Uterus (tissue), 4 donors: Measurements from ENCODE around the gene FGF9. TPM values are rescaled to one million over a fixed set of nuclear protein-coding genes. Genes with fewer than 3 reads are reported as not detected.

Experiments
- DNase-seq, 2 donors: peaks; one replicate each; pipeline ENCODE4 v3.0.0-alpha.2; 2019 to 2020
- H3K27ac ChIP-seq, 2 donors: fragments of 200-600 bp; sonication (generic); 1 replicate in 1 of 2; 2 replicates in 1 of 2; pipeline ENCODE4 v1.5.1; 2016 to 2018
- H3K27me3 ChIP-seq, 2 donors: fragments of 200-600 bp; sonication (generic); one replicate each; pipeline ENCODE4 v1.5.1; 2018 to 2019; ENCODE audit warnings: control low read depth in 1 of 2
- H3K36me3 ChIP-seq, 2 donors: fragments of 200-600 bp; sonication (generic); one replicate each; pipeline ENCODE4 v1.5.1; 2019; ENCODE audit warnings: control low read depth in 1 of 2
- H3K4me1 ChIP-seq, 2 donors: fragments of 200-600 bp; sonication (generic); one replicate each; pipeline ENCODE4 v1.5.1; 2018 to 2019; ENCODE audit warnings: control low read depth in 1 of 2
- H3K4me3 ChIP-seq, 2 donors: fragments of 200-600 bp; sonication (generic); 1 replicate in 1 of 2; 2 replicates in 1 of 2; pipeline ENCODE4 v1.5.1; 2018 to 2019; ENCODE audit warnings: mild to moderate bottlenecking in 1 of 2
- H3K9me3 ChIP-seq, 2 donors: fragments of 200-600 bp; sonication (generic); one replicate each; pipeline ENCODE4 v1.5.1; 2019; ENCODE audit warnings: control low read depth in 1 of 2
- POLR2A ChIP-seq, 2 donors: fragments of 450-650 bp; IDR thresholded peaks; one replicate each; pipeline ENCODE4 v1.6.1; 2016; ENCODE audit warnings: antibody characterized with exemption in 2 of 2, mild to moderate bottlenecking in 1 of 2, moderate library complexity in 1 of 2
- intact Hi-C: fragments of 100-400 bp; cut with DNase I; formaldehyde crosslinking; loops from one replicate; pipeline ENCODE4 v1.15.1; 2023; ENCODE audit warnings: low total_unique reads
- total RNA-seq, 4 donors: library from RNA; depleted of rRNA in 3 of 4; stranded (reverse); fragments of >200 nt in 3 of 4; gene quantifications; one replicate each; pipeline versions ENCODE4 v1.1.0 to v1.2.4, GENCODE V29; 2014 to 2023
- TF ChIP-seq, protein P1 (sequence below), 4 experiments: fragments of 200-600 bp in 2 of 4; fragments of 450-650 bp in 2 of 4; sonication (generic) in 2 of 4; IDR thresholded peaks; one replicate each; pipeline ENCODE4 v1.5.1; 2016 to 2019; ENCODE audit warnings: antibody characterized with exemption in 4 of 4, mild to moderate bottlenecking in 2 of 4, moderate library complexity in 1 of 4
- donor health status: DM: yes; HTN: yes; CAD: no.

Gene FGF9
- total RNA-seq, 4 donors from 2014 or later: 0.51 to 30.7 (median 0.83) TPM

DNA sequence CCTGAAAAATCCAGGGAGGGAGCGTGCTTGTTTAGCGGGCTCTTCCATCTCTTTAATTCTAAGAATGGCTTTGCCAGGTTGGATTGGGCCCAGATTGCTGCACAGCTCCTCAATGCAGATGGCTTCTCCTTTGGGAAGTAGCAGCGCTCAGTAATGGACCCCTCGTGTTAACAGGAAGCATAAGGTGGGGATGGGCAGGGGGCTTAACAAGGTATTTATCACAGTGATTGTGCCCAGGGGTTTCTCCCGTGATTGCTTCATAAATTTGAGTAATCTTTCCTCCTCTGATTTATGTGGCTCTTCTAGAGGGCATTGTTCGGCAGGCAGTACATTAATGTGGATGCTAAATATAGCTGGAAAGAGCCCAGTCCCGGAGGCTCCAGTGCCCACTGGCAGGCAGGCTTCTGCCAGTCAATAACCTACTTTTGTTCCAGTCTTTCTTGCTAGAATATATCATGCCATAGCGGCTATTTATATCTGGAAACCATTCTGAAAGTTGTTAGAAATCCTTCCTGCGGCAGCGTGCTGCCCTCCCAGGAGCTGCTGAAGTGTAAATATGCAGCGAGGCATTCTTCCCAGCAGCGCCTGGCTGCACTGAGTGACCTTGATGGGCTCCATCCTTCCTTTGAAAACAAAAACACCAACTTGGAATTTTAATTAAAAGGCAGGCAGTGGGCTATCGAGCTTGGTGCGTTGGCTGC lies 65.0 kb downstream of the FGF9 start:
- intact Hi-C loops: no loop called here
- Histone ChIP-seq H3K9me3 (no peaks in the 10 kb centered on the region), H3K36me3 (no peaks in the 10 kb centered on the region), H3K27me3 (no peaks in the 10 kb centered on the region), H3K4me3 (no peak overlapping the region), H3K4me1 (no peaks in the 10 kb centered on the region), H3K27ac (no peak overlapping the region)
- no peak for TF ChIP-seq POLR2A (IDR thresholded peaks at IDR 0.05)
- TF ChIP-seq, protein P1, sequence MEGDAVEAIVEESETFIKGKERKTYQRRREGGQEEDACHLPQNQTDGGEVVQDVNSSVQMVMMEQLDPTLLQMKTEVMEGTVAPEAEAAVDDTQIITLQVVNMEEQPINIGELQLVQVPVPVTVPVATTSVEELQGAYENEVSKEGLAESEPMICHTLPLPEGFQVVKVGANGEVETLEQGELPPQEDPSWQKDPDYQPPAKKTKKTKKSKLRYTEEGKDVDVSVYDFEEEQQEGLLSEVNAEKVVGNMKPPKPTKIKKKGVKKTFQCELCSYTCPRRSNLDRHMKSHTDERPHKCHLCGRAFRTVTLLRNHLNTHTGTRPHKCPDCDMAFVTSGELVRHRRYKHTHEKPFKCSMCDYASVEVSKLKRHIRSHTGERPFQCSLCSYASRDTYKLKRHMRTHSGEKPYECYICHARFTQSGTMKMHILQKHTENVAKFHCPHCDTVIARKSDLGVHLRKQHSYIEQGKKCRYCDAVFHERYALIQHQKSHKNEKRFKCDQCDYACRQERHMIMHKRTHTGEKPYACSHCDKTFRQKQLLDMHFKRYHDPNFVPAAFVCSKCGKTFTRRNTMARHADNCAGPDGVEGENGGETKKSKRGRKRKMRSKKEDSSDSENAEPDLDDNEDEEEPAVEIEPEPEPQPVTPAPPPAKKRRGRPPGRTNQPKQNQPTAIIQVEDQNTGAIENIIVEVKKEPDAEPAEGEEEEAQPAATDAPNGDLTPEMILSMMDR (IDR thresholded peaks at IDR 0.05): no peak
- no peak for DNase-seq

DNA sequence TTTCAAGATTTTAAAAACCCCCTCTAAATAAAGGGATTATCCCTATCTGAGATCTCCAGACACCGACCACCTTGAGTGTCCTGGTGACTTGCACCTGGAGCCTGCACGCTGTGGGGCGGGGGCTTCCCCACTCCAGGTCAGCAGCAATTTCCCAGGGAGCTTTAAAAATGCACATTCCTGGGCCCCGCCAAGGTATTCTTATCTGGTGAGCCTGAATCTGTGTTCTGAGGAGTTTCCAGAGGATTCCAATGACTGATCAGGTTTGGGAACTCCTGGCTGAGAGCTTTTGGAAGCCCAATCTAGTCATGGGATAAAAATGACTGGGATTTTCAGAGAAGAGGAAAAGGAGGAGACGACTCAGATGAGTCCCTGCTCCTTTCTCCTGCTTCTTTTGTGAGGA lies 66.1 kb downstream of the FGF9 start:
- DNase-seq: no peak
- H3K27ac ChIP-seq: no peak overlapping the region
- H3K4me1 ChIP-seq: no peaks in the 10 kb centered on the region
- TF ChIP-seq POLR2A (IDR thresholded peaks at IDR 0.05): no peak
- TF ChIP-seq, protein P1 (IDR thresholded peaks at IDR 0.05): no peak
- intact Hi-C loops: no loop called here
- no peaks in the 10 kb centered on the region for H3K27me3 ChIP-seq
- no peak overlapping the region for H3K4me3 ChIP-seq
- H3K36me3 ChIP-seq: no peaks in the 10 kb centered on the region
- no peaks in the 10 kb centered on the region for H3K9me3 ChIP-seq

DNA sequence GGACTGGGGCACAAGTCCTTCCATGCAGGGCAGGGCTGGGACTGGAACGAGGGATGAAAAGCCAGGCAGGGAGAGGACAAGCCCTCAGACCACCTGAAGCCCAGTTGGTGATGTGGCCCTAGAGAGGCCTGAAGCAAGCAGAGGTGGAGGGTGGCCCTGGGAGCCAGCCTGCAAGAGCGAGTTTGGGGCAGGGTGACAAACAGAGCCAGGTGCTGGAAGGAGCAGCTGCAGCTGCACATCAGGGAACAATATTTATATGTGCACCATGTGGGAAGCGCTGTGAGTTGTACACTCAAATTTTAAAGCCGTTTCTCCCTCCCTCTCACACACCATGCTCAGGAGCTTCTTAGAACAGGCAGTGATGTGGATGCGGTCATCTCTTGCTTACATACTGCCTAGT lies 67.8 kb downstream of the FGF9 start:
- Histone ChIP-seq H3K9me3 (no peaks in the 10 kb centered on the region), H3K27me3 (no peaks in the 10 kb centered on the region)
- intact Hi-C loops: no loop called here

DNA sequence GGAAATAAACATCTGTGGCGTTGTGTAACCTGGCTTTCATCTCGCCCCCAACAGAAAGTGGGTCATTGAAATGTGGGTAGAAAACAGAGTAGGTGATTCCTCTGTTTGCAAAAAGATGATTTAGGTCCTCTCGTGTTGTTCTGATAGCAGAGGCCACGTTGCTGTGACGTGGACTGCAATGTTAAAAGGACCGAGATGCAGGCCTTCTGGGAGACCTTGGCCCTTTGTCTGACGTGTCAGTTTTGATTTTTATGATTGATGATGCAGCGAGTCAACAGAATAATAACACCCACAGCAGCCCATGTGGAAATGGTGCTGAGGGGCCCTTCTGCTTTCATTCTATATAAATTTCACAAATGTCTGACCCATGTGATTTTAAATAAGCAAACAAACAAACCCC lies 68.9 kb downstream of the FGF9 start:
- Histone ChIP-seq H3K27ac (no peak overlapping the region), H3K4me3 (no peak overlapping the region), H3K4me1 (no peaks in the 10 kb centered on the region), H3K27me3 (no peaks in the 10 kb centered on the region), H3K9me3 (no peaks in the 10 kb centered on the region), H3K36me3 (no peaks in the 10 kb centered on the region)
- intact Hi-C loops: no loop called here
- DNase-seq: no peak
- no peak for TF ChIP-seq POLR2A (IDR thresholded peaks at IDR 0.05)

More for the DNA sequence above, 67.8 kb downstream of the FGF9 start:
- no peak for DNase-seq
- Histone ChIP-seq H3K4me3 (no peak overlapping the region), H3K36me3 (no peaks in the 10 kb centered on the region), H3K4me1 (no peaks in the 10 kb centered on the region), H3K27ac (no peak overlapping the region)
- no peak for TF ChIP-seq POLR2A (IDR thresholded peaks at IDR 0.05)
- TF ChIP-seq, protein P1 (IDR thresholded peaks at IDR 0.05): no peak

DNA sequence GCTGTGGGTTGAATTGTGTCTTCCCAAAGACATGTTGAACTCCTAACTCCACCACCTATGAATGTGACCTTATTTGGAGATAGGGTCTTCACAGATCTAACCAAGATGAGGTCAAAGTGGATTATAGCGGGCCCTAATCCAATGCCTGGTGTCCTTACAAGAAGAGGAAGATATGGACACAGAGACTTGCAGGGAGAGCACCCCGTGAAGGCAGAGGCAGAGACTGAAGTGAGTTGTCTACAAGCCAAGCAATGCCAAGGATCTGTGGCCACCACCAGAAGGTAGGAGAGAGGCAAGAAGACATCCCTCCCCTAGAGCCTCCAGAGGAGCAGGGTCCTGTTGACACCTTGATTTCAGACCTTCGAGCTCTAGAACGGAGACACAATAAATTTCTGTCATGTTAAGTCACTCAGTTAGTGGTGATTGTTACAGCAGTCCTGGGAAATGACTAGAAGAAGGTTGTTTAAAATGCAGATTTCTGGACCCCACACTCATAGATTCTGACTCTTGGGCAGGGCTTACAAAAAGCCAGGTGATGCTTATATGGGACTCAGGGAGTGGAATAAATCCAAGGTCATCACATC lies 70.6 kb downstream of the FGF9 start:
- Histone ChIP-seq H3K27ac (no peak overlapping the region), H3K27me3 (no peaks in the 10 kb centered on the region), H3K4me1 (no peaks in the 10 kb centered on the region), H3K9me3 (no peaks in the 10 kb centered on the region), H3K4me3 (no peak overlapping the region), H3K36me3 (no peaks in the 10 kb centered on the region)
- DNase-seq: no peak
- intact Hi-C loops: no loop called here
- no peak for TF ChIP-seq POLR2A (IDR thresholded peaks at IDR 0.05)
- TF ChIP-seq, protein P1 (IDR thresholded peaks at IDR 0.05): no peak
